Panc1 (cell line): Measurements from ENCODE around the gene FPR3.

Experiments
- SIN3A ChIP-seq: IDR thresholded peaks from 2 replicates; pipeline ENCODE4 v1.6.1; 2012; ENCODE audit warnings: low read depth, mild to moderate bottlenecking, low read length, moderate library complexity, borderline replicate concordance; ENCODE audit not compliant: insufficient read depth
- TF ChIP-seq, protein P1 (sequence below): fragments of 450-650 bp; IDR thresholded peaks from 2 replicates; pipeline ENCODE4 v1.5.1; 2017; ENCODE audit warnings: mild to moderate bottlenecking

DNA sequence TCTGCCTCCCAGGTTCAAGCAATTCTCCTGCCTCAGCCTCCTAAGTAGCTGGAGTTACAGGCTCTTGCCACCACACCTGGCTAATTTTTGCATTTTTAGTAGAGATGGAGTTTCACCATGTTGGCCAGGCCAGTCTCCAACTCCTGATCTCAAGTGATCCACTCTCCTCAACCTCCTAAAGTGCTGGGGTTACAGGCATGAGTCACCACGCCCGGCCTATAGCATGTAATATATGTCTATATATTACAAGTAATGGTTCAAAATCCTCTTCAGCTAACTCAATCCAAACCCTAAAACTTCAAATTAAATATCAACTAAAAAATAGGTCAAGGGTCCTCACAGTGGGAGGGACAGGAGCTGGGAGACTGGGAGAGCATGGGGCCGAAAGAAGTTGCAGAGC is 28.0 kb downstream of the FPR3 start:
- TF ChIP-seq, protein P1, sequence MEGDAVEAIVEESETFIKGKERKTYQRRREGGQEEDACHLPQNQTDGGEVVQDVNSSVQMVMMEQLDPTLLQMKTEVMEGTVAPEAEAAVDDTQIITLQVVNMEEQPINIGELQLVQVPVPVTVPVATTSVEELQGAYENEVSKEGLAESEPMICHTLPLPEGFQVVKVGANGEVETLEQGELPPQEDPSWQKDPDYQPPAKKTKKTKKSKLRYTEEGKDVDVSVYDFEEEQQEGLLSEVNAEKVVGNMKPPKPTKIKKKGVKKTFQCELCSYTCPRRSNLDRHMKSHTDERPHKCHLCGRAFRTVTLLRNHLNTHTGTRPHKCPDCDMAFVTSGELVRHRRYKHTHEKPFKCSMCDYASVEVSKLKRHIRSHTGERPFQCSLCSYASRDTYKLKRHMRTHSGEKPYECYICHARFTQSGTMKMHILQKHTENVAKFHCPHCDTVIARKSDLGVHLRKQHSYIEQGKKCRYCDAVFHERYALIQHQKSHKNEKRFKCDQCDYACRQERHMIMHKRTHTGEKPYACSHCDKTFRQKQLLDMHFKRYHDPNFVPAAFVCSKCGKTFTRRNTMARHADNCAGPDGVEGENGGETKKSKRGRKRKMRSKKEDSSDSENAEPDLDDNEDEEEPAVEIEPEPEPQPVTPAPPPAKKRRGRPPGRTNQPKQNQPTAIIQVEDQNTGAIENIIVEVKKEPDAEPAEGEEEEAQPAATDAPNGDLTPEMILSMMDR, result no peak
- TF ChIP-seq SIN3A, result no peak
